Measurements from ENCODE around the gene KLHL13.
"Not testable (repeated sequence)": the region's sequence is repeated elsewhere in the genome, so short reads cannot be mapped to it uniquely, and the experiment has no call there.

KLHL13 gene

DNA sequence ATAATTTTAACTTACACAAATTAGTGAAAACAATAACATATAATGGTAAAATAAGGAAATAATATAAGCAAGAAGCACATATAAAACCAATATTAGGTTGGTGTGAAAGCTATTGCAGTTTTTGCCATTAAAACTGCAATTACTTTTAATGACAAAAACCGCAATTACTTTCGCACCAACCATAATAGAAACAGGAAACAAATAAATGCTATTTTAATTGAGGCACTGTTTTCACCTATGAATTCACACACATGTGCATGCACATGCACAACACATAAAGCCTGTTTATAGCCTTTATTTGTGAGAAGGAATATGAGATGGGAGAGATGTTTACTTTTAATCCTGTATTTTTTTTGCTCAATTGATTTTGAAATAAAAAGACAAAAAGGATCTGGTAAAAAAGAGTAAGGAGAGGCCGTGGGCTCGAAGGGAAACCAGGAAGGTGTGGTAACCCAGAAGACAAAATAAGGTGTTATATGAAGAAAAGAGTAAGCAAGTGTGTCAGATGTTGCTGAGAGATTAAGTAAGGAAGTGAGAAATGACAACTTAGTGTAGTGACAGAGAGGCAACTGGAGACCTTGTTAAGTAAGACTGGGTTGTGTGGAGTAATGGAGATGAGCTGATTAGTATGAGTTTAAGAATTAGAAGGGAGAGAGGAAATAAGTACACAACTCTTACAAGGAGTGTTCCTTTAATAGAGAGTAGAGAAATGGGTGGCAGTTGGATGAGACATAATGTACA, 69.0 kb downstream of the KLHL13 start:
- H3K36me3 Mint-ChIP-seq (ENCODE audit: low read depth): no peaks in the 10 kb centered on the region
- ATAC-seq: no peak
- H3K9me3 Mint-ChIP-seq: peaks cover 16% of the 10 kb centered on the region
- no peak for DNase-seq
- no peak overlapping the region for H3K4me3 Mint-ChIP-seq
- no peak overlapping the region for H3K27ac Mint-ChIP-seq
- H3K27me3 Mint-ChIP-seq: no peaks in the 10 kb centered on the region
- H3K4me1 Mint-ChIP-seq: no peaks in the 10 kb centered on the region

DNA sequence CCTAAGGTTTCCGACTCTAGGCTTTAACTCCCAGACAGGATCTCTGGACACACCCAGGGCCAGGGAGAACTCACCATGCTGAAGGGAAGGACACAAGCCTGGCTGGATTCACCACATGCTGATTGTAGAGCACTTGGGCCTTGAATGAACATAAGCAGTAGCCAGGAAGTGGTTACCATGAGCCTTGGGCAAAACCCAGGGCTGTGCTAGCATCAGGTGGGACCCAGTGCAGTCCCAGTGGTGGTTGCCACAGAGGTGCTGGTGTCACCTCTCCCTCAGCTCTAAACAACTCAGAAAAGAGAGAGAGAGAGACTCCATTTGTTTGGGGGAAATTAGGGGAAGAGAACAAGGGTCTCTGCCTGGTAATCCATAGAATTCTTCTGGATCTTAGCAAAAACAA, 77.0 kb downstream of the KLHL13 start:
- ATAC-seq: no peak
- no peaks in the 10 kb centered on the region for H3K4me1 Mint-ChIP-seq
- no peaks in the 10 kb centered on the region for H3K27me3 Mint-ChIP-seq
- H3K27ac Mint-ChIP-seq: no peak overlapping the region
- H3K4me3 Mint-ChIP-seq: no peak overlapping the region
- no peaks in the 10 kb centered on the region for H3K36me3 Mint-ChIP-seq (ENCODE audit: low read depth)
- DNase-seq: no peak
- H3K9me3 Mint-ChIP-seq: peaks cover 19% of the 10 kb centered on the region

DNA sequence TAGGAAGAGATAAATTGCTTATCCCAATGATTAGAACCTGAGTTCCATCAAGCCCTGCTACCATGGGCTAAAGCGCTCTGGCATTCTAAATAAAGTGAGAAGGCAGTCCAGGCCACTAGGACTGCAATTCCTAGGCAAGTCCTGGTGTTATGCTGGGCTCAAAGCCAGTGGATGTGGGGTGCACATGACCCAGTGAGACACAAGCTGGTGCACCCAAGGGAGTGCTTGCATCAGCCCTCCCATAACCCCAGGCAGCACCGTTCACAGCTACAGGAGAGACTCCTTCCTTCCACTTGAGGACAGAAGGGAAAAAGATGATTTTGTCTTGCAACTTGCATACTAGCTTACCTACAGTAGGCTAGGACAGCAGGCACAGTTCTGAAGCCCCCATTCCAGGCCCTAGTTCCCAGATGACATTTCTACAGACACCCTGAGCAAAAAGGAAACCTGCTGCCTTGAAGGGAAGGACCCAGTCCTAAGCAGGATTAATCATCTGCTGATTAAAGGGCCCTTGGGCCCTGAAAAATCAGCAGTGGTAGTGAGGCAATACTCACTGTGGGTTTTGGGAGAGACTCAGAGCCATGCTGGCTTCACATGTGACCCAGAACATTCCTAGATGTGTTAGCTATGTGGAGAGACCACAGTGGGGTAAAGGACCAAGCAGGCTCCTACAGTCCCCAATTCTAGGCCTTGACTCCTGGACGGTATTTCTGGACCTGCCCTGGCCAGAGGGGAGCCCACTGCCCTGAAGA, 77.8 kb downstream of the KLHL13 start:
- H3K27ac Mint-ChIP-seq: no peak overlapping the region
- H3K27me3 Mint-ChIP-seq: no peaks in the 10 kb centered on the region
- no peak overlapping the region for H3K4me3 Mint-ChIP-seq
- no peak for ATAC-seq
- DNase-seq: no peak
- peaks cover 13% of the 10 kb centered on the region for H3K9me3 Mint-ChIP-seq
- H3K36me3 Mint-ChIP-seq (ENCODE audit: low read depth): no peaks in the 10 kb centered on the region
- H3K4me1 Mint-ChIP-seq: no peaks in the 10 kb centered on the region

DNA sequence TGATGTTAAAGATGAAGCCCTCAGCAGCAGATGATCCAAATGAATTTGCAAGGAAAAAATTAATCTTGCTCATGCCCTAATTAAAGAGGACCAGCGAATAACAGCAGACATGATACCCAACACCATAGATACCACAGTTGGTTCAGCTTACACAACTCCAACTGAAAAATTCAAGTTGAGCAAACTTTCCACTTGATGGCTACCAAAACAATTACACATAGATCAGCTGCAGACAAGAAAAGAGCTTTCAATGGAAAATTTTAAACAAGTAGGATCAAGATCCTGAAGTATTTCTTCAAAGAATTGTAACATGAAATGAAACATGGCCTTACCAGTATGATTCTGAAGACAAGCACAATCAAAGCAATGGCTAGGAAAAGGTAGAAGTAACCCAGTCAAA, 90.0 kb downstream of the KLHL13 start:
- ATAC-seq (no peak), DNase-seq (no peak)
- H3K27me3 Mint-ChIP-seq: no peaks in the 10 kb centered on the region
- no peaks in the 10 kb centered on the region for H3K4me1 Mint-ChIP-seq
- no peaks in the 10 kb centered on the region for H3K9me3 Mint-ChIP-seq
- no peak overlapping the region for H3K4me3 Mint-ChIP-seq
- H3K27ac Mint-ChIP-seq: no peak overlapping the region
- no peaks in the 10 kb centered on the region for H3K36me3 Mint-ChIP-seq (ENCODE audit: low read depth)

DNA sequence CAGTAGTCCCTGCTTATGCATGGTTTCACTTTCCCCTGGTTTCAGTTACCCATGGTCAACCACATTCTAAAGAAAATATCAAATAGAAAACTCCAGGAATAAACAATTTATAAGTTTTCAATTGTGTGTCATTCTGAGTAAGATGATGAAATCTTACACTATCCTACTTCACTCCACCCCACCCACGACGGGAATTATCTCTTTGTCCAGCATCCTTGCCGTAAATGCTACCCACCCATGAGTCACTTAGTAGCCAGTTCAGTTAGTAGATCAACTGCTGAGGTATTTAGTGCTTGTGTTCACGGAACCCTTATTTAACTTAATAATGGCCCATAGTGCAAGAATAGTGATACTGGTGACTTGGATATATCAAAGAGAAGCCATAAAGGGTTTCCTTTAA, 91.4 kb downstream of the KLHL13 start:
- no peaks in the 10 kb centered on the region for H3K36me3 Mint-ChIP-seq (ENCODE audit: low read depth)

DNA sequence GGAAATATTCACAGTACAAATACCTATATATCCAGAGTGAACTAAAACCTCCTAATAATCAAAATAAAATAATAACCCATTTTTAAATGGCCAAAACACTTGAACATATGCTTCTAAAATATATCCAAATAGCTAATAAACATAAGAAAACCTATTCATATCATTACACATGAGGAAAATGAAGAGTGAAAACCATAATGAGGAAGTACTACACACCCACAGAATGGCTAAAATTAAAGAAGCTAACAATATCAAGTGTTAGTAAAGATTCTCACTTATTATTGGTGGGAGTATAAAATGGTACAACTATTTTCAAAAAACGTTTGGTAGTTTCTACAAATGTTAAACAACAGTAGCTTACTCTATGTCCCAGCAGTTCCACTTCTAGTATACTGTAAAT, 92.1 kb downstream of the KLHL13 start:
- Mint-ChIP-seq H3K4me1 (no peaks in the 10 kb centered on the region), H3K4me3 (no peak overlapping the region), H3K36me3 (ENCODE audit: low read depth) (no peaks in the 10 kb centered on the region), H3K27me3 (no peaks in the 10 kb centered on the region), H3K27ac (no peak overlapping the region), H3K9me3 (no peaks in the 10 kb centered on the region)
- DNase-seq: no peak
- ATAC-seq: no peak

More for the DNA sequence above, 91.4 kb downstream of the KLHL13 start:
- no peak overlapping the region for H3K27ac Mint-ChIP-seq
- no peaks in the 10 kb centered on the region for H3K27me3 Mint-ChIP-seq
- no peaks in the 10 kb centered on the region for H3K4me1 Mint-ChIP-seq
- ATAC-seq (no peak), DNase-seq (no peak)
- H3K9me3 Mint-ChIP-seq: no peaks in the 10 kb centered on the region
- no peak overlapping the region for H3K4me3 Mint-ChIP-seq

DNA sequence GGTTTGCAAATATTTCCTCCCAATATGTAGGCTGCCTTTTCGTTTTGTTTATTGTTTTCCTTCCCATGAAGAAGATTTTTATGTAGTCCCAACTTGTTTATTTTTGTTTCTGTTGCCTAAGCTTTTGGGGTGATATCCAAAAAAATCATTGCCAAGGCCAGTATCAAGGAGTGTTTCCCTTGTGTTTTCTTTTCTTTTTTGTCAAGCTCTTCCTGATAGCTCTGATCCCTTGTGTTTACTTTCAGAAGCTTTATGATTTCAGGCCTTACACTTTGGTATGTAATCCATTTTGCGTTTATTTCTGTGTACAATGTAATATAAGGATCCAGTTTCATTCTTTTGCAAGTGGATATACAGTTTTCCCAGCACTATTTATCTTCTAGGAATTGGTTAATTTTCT, 93.9 kb downstream of the KLHL13 start:
- DNase-seq: no peak
- Mint-ChIP-seq H3K36me3 (ENCODE audit: low read depth) (no peaks in the 10 kb centered on the region), H3K4me1 (no peaks in the 10 kb centered on the region), H3K27me3 (no peaks in the 10 kb centered on the region), H3K4me3 (no peak overlapping the region), H3K9me3 (no peaks in the 10 kb centered on the region), H3K27ac (no peak overlapping the region)
- ATAC-seq: no peak

DNA sequence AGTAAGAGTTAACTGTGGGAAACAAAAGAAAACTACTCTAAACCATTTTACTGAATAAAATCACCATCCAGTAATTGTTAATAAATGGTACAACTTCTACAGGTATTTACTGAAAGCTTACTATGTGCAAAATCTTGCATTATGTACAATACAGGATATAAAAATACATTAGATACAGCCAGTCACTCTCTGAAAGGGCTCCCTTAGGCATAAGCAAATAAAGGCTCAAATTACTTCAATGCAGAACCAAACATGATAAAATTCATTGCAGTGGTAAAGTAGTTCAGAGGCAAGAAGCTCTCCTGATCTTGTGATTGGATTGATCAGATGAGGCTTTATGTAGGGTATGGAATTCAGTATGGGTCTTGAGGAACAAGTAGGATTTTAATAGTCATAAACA, 100.2 kb downstream of the KLHL13 start:
- ATAC-seq (no peak), DNase-seq (no peak)
- no peaks in the 10 kb centered on the region for H3K4me1 Mint-ChIP-seq
- H3K36me3 Mint-ChIP-seq (ENCODE audit: low read depth): no peaks in the 10 kb centered on the region
- H3K27ac Mint-ChIP-seq: no peak overlapping the region
- no peak overlapping the region for H3K4me3 Mint-ChIP-seq
- no peaks in the 10 kb centered on the region for H3K27me3 Mint-ChIP-seq
- peaks cover 4% of the 10 kb centered on the region for H3K9me3 Mint-ChIP-seq

DNA sequence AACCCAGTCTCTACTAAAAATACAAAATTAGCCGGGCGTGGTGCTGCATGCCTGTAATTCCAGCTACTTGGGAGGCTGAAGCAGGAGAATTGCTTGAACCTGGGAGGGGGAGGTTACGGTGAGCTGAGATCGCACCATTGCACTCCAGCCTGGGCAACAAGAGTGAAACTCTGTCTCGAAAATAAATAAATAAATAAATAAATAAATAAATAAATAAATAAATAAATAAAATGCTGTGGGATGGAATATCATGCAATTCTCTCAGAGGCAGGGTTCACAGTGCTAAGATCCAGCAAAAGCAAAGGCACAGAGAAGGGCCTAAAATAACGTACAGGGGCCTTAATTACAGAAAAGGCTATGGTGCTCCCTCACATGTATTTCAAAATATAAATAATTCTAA, 114.2 kb downstream of the KLHL13 start:
- H3K4me3 Mint-ChIP-seq; DNase-seq; H3K27me3 Mint-ChIP-seq; H3K4me1 Mint-ChIP-seq; H3K36me3 Mint-ChIP-seq (ENCODE audit: low read depth); H3K9me3 Mint-ChIP-seq; H3K27ac Mint-ChIP-seq; ATAC-seq: not testable (repeated sequence)

DNA sequence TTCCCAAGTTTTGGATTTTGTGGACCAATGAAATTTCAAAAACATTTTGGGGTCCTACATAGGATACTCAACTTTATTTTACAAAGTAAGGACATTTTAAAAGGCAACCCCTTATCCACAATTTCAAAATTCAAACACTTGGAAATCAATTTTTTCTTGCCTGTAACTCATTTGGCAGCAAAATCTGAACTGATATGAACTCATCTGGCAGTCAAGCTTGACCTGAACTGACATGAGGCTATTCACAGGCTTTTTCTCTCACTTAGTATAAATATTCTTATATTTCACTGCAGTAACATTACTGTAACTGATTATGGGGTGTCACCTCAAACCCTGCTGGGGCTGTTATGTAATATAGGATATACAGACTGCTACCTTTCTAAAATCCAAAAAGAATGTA, 116.1 kb downstream of the KLHL13 start:
- no peaks in the 10 kb centered on the region for H3K4me1 Mint-ChIP-seq
- no peaks in the 10 kb centered on the region for H3K9me3 Mint-ChIP-seq
- no peaks in the 10 kb centered on the region for H3K27me3 Mint-ChIP-seq
- no peak for ATAC-seq
- no peak for DNase-seq
- H3K27ac Mint-ChIP-seq: no peak overlapping the region
- H3K36me3 Mint-ChIP-seq (ENCODE audit: low read depth): no peaks in the 10 kb centered on the region
- no peak overlapping the region for H3K4me3 Mint-ChIP-seq

DNA sequence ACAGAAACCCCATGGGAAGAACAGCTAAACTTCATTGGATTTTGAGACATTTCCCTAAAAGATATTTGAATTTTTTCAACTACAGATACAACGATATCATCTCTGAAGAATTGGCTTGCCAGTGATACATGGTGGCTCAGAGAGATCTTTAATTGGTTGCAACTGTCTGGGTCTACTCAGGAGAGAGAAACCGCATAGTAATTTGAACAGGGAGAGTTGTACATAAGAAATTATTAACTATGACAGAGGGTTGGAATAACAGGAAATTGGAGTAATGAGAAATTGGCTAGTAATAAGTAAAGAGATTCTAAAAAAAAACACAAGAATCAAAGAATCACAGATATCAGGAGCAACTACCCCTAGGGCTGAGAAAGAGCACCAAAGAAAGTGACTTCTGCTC, 118.4 kb downstream of the KLHL13 start:
- no peak overlapping the region for H3K4me3 Mint-ChIP-seq
- no peaks in the 10 kb centered on the region for H3K4me1 Mint-ChIP-seq
- H3K9me3 Mint-ChIP-seq: no peaks in the 10 kb centered on the region
- no peaks in the 10 kb centered on the region for H3K36me3 Mint-ChIP-seq (ENCODE audit: low read depth)
- H3K27me3 Mint-ChIP-seq: no peaks in the 10 kb centered on the region
- DNase-seq: no peak
- H3K27ac Mint-ChIP-seq: no peak overlapping the region
- ATAC-seq: no peak

DNA sequence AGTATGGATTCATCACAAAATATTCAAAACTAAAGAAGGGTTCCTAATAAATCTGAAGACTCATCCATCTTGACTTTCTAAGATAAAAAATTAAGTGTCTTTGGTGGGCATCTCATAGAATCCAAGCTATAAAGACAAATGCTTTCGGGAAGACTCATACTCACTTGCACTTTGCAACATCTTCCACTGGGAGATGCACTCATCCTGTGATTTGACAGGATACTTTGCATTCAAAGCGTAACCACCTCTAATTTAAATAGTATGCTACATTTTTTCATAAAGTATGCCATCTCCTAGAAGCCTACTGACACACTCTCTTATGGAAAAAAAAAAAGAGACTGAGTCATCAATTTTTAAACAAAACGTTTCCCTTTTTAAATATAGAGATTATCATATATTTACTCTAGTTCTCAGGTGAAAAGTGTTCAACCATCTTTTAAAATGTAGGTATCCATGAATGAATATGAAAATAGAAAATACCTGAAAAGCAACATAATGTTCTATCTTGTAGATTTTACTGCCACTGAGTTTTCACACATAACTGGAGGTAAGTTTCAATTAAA, 119.6 kb downstream of the KLHL13 start:
- ATAC-seq (no peak), DNase-seq (no peak)
- Mint-ChIP-seq H3K27ac (no peak overlapping the region), H3K4me3 (no peak overlapping the region), H3K27me3 (no peaks in the 10 kb centered on the region), H3K4me1 (no peaks in the 10 kb centered on the region), H3K36me3 (ENCODE audit: low read depth) (no peaks in the 10 kb centered on the region), H3K9me3 (no peaks in the 10 kb centered on the region)

DNA sequence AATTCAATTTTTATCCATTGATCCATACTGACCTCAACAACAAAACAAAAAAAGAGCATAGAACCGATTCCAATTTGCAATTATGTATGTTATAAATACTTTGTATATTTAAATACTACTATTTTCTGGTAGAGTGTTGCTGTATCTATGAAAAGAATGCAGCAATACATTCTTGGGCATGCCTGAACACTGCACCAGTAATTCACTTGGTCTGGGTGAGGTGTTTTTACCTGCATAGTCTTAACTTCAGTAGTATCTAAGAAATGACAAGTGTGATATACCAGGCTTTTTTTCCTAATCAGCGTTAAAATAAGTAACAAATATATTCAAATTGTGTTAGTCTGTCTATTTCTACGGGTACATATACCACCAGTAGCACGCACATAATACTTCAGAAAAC, 120.2 kb downstream of the KLHL13 start:
- Mint-ChIP-seq H3K27ac (no peak overlapping the region), H3K27me3 (no peaks in the 10 kb centered on the region), H3K9me3 (no peaks in the 10 kb centered on the region), H3K4me3 (no peak overlapping the region), H3K4me1 (no peaks in the 10 kb centered on the region), H3K36me3 (ENCODE audit: low read depth) (no peaks in the 10 kb centered on the region)
- ATAC-seq (no peak), DNase-seq (no peak)

DNA sequence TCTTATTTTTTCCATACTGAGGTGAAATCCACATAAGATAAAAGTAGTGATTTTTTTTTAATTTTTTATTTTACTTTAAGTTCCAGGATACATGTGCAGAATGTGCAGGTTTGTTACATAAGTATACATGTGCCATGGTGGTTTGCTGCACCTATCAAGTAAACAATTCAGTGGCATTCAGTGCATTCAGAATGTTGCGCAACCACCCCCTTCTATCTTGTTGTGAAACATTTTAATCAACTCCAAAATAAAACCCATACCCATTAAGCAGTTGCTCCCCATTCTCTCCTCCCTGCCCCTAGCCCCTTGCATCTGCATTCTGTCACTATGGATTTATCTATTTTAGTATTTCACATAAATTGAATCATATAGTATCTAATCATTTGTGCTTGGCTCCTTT, 121.2 kb downstream of the KLHL13 start:
- no peaks in the 10 kb centered on the region for H3K36me3 Mint-ChIP-seq (ENCODE audit: low read depth)
- ATAC-seq: no peak
- no peaks in the 10 kb centered on the region for H3K27me3 Mint-ChIP-seq
- H3K4me1 Mint-ChIP-seq: no peaks in the 10 kb centered on the region
- no peaks in the 10 kb centered on the region for H3K9me3 Mint-ChIP-seq
- H3K4me3 Mint-ChIP-seq: no peak overlapping the region
- no peak for DNase-seq
- no peak overlapping the region for H3K27ac Mint-ChIP-seq

DNA sequence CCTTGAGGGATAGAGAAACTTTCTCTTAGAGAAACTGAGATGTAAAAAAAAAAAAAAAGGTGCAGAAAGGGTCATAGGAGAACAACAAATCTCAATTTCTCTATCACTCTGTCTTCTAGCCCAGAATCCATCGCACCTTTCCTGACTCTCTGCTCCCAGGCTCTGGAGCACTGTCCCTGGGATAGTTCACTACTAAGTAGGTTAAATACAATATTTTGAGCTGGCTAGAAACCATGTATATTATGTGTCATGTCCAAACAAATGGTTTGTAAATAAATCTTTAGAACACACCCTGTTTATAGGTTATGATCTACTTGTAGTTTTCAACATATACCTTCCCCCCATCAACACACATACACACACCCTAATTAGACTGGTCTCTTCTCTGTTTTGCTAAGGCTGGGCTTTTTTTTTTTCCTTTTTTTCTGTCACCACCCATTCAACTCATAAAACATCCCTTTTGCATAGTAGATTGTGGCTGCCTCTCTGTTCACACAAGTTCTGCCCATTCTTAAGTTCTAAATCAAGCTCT, 124.4 kb downstream of the KLHL13 start:
- H3K4me1 Mint-ChIP-seq: no peaks in the 10 kb centered on the region
- H3K4me3 Mint-ChIP-seq: no peak overlapping the region
- ATAC-seq (no peak), DNase-seq (no peak)
- H3K27me3 Mint-ChIP-seq: no peaks in the 10 kb centered on the region
- H3K9me3 Mint-ChIP-seq: no peaks in the 10 kb centered on the region
- H3K27ac Mint-ChIP-seq: no peak overlapping the region
- no peaks in the 10 kb centered on the region for H3K36me3 Mint-ChIP-seq (ENCODE audit: low read depth)

Data from activated naive CD8-positive, alpha-beta T cell treated with anti-CD3 and anti-CD28 coated beads, Interleukin-2, amount 50 U/mL, for 24 hours (primary cell).